Right ventricle myocardium inferior (tissue), 1 donor: ENCODE results near the gene ENAH. TPM values are rescaled to one million over a fixed set of nuclear protein-coding genes. Genes with fewer than 3 reads are reported as not detected.
"Not testable (repeated sequence)": the region's sequence is repeated elsewhere in the genome, so short reads cannot be mapped to it uniquely, and the experiment has no call there.

ENCODE experiments used
- ATAC-seq: fragments of 200-7000 bp; cut with Tn5 transposase; one replicate; pipeline ENCODE4 v1.9.1; 2020; ENCODE audit warnings: mild to moderate bottlenecking, moderate library complexity
- DNase-seq: peaks from one replicate; pipeline ENCODE4 v3.0.0; 2021; ENCODE audit errors: missing footprints
- intact Hi-C: fragments of 100-400 bp; cut with DNase I; formaldehyde crosslinking; loops from one replicate; pipeline ENCODE4 v1.11.0; 2022
- total RNA-seq: library from RNA; stranded (reverse); fragmentation: NEBNext Ultra II Directional; extraction: Animal tissue kit (Norgen Biotek cat#: 25700); gene quantifications from one replicate; pipeline ENCODE4 v1.2.1, GENCODE V29; 2021
- donor health status: DM: no; HTN: yes; CAD: no; lungs with severe emphysema.

The ENAH gene
- total RNA-seq, 1 donor from 2014 or later: 80.0 TPM

- DNase-seq (no peak), ATAC-seq (no peak)
- intact Hi-C loops: no loop called here
These were observed 35.0 kb downstream of the ENAH start for GRCh38 chr1:225617956-225618355.

- intact Hi-C loops: no loop called here
- ATAC-seq: no peak
- no peak for DNase-seq
These were observed 35.4 kb downstream of the ENAH start for GRCh38 chr1:225617479-225617878.

GRCh38 chr1:225615403-225615790 lies 37.5 kb downstream of the ENAH start:
- DNase-seq, intact Hi-C loops, ATAC-seq: not testable (repeated sequence)

GRCh38 chr1:225613006-225613405 lies 39.9 kb downstream of the ENAH start:
- DNase-seq (no peak), ATAC-seq (peak; percentile 24)
- intact Hi-C loops: no loop called here

- DNase-seq: no peak
- peak; percentile 25 for ATAC-seq
- intact Hi-C loops: no loop called here
These were observed 40.6 kb downstream of the ENAH start for GRCh38 chr1:225612287-225612686.

GRCh38 chr1:225611537-225612223 lies 41.2 kb downstream of the ENAH start:
- no peak for ATAC-seq
- DNase-seq: no peak
- intact Hi-C loops: no loop called here

- ATAC-seq (no peak), DNase-seq (no peak)
- intact Hi-C loops: no loop called here
These were observed 42.4 kb downstream of the ENAH start for GRCh38 chr1:225610539-225610938.

- intact Hi-C loops: no loop called here
- no peak for ATAC-seq
These were observed 44.7 kb downstream of the ENAH start for GRCh38 chr1:225608014-225608796.

GRCh38 chr1:225607355-225607754 lies 45.6 kb downstream of the ENAH start:
- DNase-seq (no peak), ATAC-seq (no peak)
- intact Hi-C loops: no loop called here

More at GRCh38 chr1:225608014-225608796, 44.7 kb downstream of the ENAH start:
- DNase-seq: no peak

GRCh38 chr1:225603538-225604354 lies 49.2 kb downstream of the ENAH start:
- ATAC-seq (no peak), DNase-seq (no peak)
- intact Hi-C loops: no loop called here

- intact Hi-C loops: no loop called here
- ATAC-seq (no peak), DNase-seq (no peak)
These were observed 50.2 kb downstream of the ENAH start for GRCh38 chr1:225602590-225603206.

GRCh38 chr1:225601902-225602589 lies 50.9 kb downstream of the ENAH start:
- no peak for DNase-seq
- ATAC-seq: no peak
- intact Hi-C loops: no loop called here

GRCh38 chr1:225598847-225599246 lies 54.1 kb downstream of the ENAH start:
- intact Hi-C loops: no loop called here
- ATAC-seq (no peak), DNase-seq (no peak)

- DNase-seq: no peak
- intact Hi-C loops: no loop called here
- no peak for ATAC-seq
These were observed 54.9 kb downstream of the ENAH start for GRCh38 chr1:225597926-225598575.

- ATAC-seq (no peak), DNase-seq (no peak)
- intact Hi-C loops: no loop called here
These were observed 56.2 kb downstream of the ENAH start for GRCh38 chr1:225596736-225597135.

- DNase-seq: no peak
- intact Hi-C loops: no loop called here
- ATAC-seq: no peak
These were observed 56.9 kb downstream of the ENAH start for GRCh38 chr1:225595974-225596551.

- DNase-seq (no peak), ATAC-seq (no peak)
- intact Hi-C loops: no loop called here
These were observed 57.5 kb downstream of the ENAH start for GRCh38 chr1:225595452-225595851.

GRCh38 chr1:225593414-225593813 lies 59.5 kb downstream of the ENAH start:
- peak; percentile 7 for ATAC-seq
- intact Hi-C loops: loop anchor here (5.0 kb wide), 1 partner anchor 59 kb away; the partner anchor contains the start of gene ENAH
- DNase-seq: no peak
